Neural cell (in vitro differentiated cells): ENCODE measurements around the gene PES1. TPM values are rescaled to one million over a fixed set of nuclear protein-coding genes. Genes with fewer than 3 reads are reported as not detected.
"Not testable (repeated sequence)": the region's sequence is repeated elsewhere in the genome, so short reads cannot be mapped to it uniquely, and the experiment has no call there.

Source experiments
- H2AFZ ChIP-seq: fragments of 200-600, 300-800 bp; sonication (generic), shearing (Covaris generic); 2 replicates; pipeline ENCODE4 v1.6.0; 2014; ENCODE audit warnings: low read depth, mild to moderate bottlenecking, antibody characterized with exemption, low read length, moderate library complexity
- H3F3A ChIP-seq: fragments of 200-600 bp; shearing (Covaris generic); 2 replicates; pipeline ENCODE4 v1.6.1; 2016; ENCODE audit warnings: mild to moderate bottlenecking, moderate library complexity, mixed read lengths, antibody characterized with exemption, low read length; ENCODE audit not compliant: insufficient read depth, poor library complexity, severe bottlenecking
- H3K27ac ChIP-seq: fragments of 200-600, 300-800 bp; sonication (generic), shearing (Covaris generic); 2 replicates; pipeline ENCODE4 v1.5.1; 2014; ENCODE audit warnings: mild to moderate bottlenecking, low read length, moderate library complexity
- H3K27me3 ChIP-seq: fragments of 300-800, 200-600 bp; sonication (generic), shearing (Covaris generic); 2 replicates; pipeline ENCODE4 v1.6.0; 2014; ENCODE audit warnings: mild to moderate bottlenecking, low read depth, low read length, moderate library complexity; ENCODE audit not compliant: insufficient read depth
- H3K36me3 ChIP-seq: fragments of 300-800, 200-600 bp; sonication (generic), shearing (Covaris generic); 2 replicates; pipeline ENCODE4 v1.5.1; 2014; ENCODE audit warnings: mild to moderate bottlenecking, antibody characterized with exemption, low read length, moderate library complexity; ENCODE audit not compliant: insufficient read depth
- H3K4me2 ChIP-seq: fragments of 300-800, 200-600 bp; sonication (generic), shearing (Covaris generic); 2 replicates; pipeline ENCODE4 v1.6.0; 2014; ENCODE audit warnings: mild to moderate bottlenecking, low read length
- H3K4me3 ChIP-seq: fragments of 300-800, 200-600 bp; sonication (generic), shearing (Covaris generic); 2 replicates; pipeline ENCODE4 v1.5.1; 2014; ENCODE audit warnings: mild to moderate bottlenecking, low read length, moderate library complexity
- H3K79me2 ChIP-seq: fragments of 200-600 bp; shearing (Covaris generic); replicated peaks from 2 replicates; pipeline ENCODE4 v1.6.0; 2014; ENCODE audit warnings: mild to moderate bottlenecking, low read length, moderate library complexity; ENCODE audit not compliant: insufficient read depth
- H3K9ac ChIP-seq: fragments of 300-800, 200-600 bp; sonication (generic), shearing (Covaris generic); 2 replicates; pipeline ENCODE4 v1.6.1; 2016; ENCODE audit warnings: mild to moderate bottlenecking, low read length, mixed read lengths
- H3K9me2 ChIP-seq: fragments of 200-600 bp; shearing (Covaris generic); 2 replicates; pipeline ENCODE4 v1.6.1; 2016; ENCODE audit warnings: mild to moderate bottlenecking, low read length, mixed read lengths; ENCODE audit not compliant: insufficient read depth
- H3K9me3 ChIP-seq: fragments of 200-600, 300-800 bp; sonication (generic), shearing (Covaris generic); 2 replicates; pipeline ENCODE4 v1.6.1; 2016; ENCODE audit warnings: mild to moderate bottlenecking, mixed run types, low read length, moderate library complexity, mixed read lengths
- H4K20me1 ChIP-seq: fragments of 200-600 bp; shearing (Covaris generic); 2 replicates; pipeline ENCODE4 v1.6.1; 2016; ENCODE audit warnings: mild to moderate bottlenecking, mixed run types; ENCODE audit not compliant: insufficient read depth
- EP300 ChIP-seq: fragments of 450-650 bp; conservative IDR thresholded peaks from 2 replicates; pipeline ENCODE4 v1.6.1; 2014; ENCODE audit warnings: antibody characterized with exemption, mild to moderate bottlenecking, moderate library complexity; ENCODE audit not compliant: poor library complexity, severe bottlenecking
- EZH2 ChIP-seq: fragments of 200-600, 300-800 bp; shearing (Covaris generic), sonication (generic); IDR thresholded peaks from 2 replicates; pipeline ENCODE4 v1.6.1; 2014; ENCODE audit warnings: antibody characterized with exemption, low read length, borderline replicate concordance, mild to moderate bottlenecking; ENCODE audit not compliant: insufficient read depth, poor library complexity, severe bottlenecking
- MXI1 ChIP-seq: fragments of 450-650 bp; conservative IDR thresholded peaks from 2 replicates; pipeline ENCODE4 v1.6.1; 2014; ENCODE audit warnings: antibody characterized with exemption, mild to moderate bottlenecking; ENCODE audit not compliant: poor library complexity, severe bottlenecking
- POLR2AphosphoS5 ChIP-seq: IDR thresholded peaks from 2 replicates; pipeline ENCODE4 v1.6.1; 2012
- RAD21 ChIP-seq: fragments of 450-650 bp; conservative IDR thresholded peaks from 2 replicates; pipeline ENCODE4 v1.6.1; 2014; ENCODE audit warnings: antibody characterized with exemption, mild to moderate bottlenecking, moderate library complexity
- SMC3 ChIP-seq: fragments of 450-650 bp; conservative IDR thresholded peaks from 2 replicates; pipeline ENCODE4 v1.6.1; 2014; ENCODE audit warnings: antibody characterized with exemption, mild to moderate bottlenecking, moderate library complexity; ENCODE audit not compliant: poor library complexity
- TAF1 ChIP-seq: IDR thresholded peaks from 2 replicates; pipeline ENCODE4 v1.6.1; 2012; ENCODE audit warnings: low read depth
- polyA plus RNA-seq: library from polyadenylated mRNA; depleted of rRNA; stranded (reverse); fragments of >200 nt; gene quantifications from 2 replicates; pipeline ENCODE4 v1.2.3, GENCODE V29; 2014
- TF ChIP-seq, protein P1 (sequence below): fragments of 450-650 bp; IDR thresholded peaks from 2 replicates; pipeline ENCODE4 v1.5.1; 2014; ENCODE audit warnings: antibody characterized with exemption, mild to moderate bottlenecking, moderate library complexity; ENCODE audit not compliant: poor library complexity, severe bottlenecking
- TF ChIP-seq, protein P2 (sequence below): IDR thresholded peaks from 2 replicates; pipeline ENCODE4 v1.6.1; 2012; ENCODE audit warnings: borderline replicate concordance

PES1 gene
- polyA plus RNA-seq, 1 donor from 2014 or later = 44.1 TPM

DNA sequence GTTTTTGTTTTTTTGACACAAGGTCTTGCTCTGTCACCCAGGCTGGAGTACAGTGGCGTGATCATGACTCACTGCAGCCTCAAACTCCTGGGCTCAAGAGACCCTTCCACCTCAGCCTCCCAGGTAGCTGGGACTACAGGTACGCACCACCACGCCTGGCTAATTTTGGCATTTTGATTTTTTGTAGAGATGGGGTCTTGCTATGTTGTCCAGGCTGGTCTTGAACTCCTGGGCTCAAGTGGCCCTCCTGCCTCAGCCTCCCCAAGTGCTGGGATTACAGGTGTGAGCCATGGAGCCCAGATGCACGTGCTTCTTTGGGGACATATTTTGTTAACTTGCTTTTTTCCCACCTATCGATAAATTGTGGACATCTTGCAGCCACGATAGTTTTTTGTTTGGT, 24.4 kb downstream of the PES1 start:
- not testable (repeated sequence) for H3K9me3 ChIP-seq, H3K4me2 ChIP-seq, H3K27ac ChIP-seq, H3K27me3 ChIP-seq, H2AFZ ChIP-seq, H4K20me1 ChIP-seq, H3K36me3 ChIP-seq, H3K9ac ChIP-seq, H3K4me3 ChIP-seq, H3F3A ChIP-seq, H3K79me2 ChIP-seq, H3K9me2 ChIP-seq

DNA sequence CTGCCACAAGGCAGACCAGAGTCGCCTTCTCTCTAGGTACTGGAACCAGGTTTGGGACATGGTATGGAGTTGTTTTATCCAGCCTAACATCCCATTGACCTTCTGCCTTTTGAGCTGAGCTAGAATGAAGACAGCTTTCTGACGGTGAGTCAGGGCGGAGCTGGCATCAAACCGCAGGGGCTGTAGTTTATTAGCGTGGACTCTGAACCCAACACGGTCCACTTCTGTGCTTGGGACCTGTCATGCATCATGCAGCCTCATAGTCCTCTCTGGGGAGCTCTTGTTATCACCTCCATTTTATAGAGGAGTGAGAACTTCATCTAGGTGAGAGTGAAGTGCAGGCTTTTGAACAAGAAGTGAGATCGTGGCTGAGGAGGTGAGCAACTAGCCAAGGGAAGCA, 25.6 kb downstream of the PES1 start:
- Histone ChIP-seq H3K27ac (no peak overlapping the region), H3K9me2 (no peaks in the 10 kb centered on the region), H3F3A (no peaks in the 10 kb centered on the region), H4K20me1 (no peaks in the 10 kb centered on the region), H3K27me3 (no peaks in the 10 kb centered on the region), H3K4me3 (no peak overlapping the region), H3K79me2 (no peaks in the 10 kb centered on the region), H3K36me3 (no peaks in the 10 kb centered on the region), H3K9ac (no peak overlapping the region), H3K4me2 (no peak overlapping the region), H3K9me3 (no peaks in the 10 kb centered on the region), H2AFZ (no peak overlapping the region)
- TF ChIP-seq EP300 (no peak), SMC3 (no peak), TAF1 (no peak), RAD21 (no peak), EZH2 (no peak), POLR2AphosphoS5 (no peak), MXI1 (no peak)
- TF ChIP-seq, protein P1, sequence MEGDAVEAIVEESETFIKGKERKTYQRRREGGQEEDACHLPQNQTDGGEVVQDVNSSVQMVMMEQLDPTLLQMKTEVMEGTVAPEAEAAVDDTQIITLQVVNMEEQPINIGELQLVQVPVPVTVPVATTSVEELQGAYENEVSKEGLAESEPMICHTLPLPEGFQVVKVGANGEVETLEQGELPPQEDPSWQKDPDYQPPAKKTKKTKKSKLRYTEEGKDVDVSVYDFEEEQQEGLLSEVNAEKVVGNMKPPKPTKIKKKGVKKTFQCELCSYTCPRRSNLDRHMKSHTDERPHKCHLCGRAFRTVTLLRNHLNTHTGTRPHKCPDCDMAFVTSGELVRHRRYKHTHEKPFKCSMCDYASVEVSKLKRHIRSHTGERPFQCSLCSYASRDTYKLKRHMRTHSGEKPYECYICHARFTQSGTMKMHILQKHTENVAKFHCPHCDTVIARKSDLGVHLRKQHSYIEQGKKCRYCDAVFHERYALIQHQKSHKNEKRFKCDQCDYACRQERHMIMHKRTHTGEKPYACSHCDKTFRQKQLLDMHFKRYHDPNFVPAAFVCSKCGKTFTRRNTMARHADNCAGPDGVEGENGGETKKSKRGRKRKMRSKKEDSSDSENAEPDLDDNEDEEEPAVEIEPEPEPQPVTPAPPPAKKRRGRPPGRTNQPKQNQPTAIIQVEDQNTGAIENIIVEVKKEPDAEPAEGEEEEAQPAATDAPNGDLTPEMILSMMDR = no peak
- TF ChIP-seq, protein P2, sequence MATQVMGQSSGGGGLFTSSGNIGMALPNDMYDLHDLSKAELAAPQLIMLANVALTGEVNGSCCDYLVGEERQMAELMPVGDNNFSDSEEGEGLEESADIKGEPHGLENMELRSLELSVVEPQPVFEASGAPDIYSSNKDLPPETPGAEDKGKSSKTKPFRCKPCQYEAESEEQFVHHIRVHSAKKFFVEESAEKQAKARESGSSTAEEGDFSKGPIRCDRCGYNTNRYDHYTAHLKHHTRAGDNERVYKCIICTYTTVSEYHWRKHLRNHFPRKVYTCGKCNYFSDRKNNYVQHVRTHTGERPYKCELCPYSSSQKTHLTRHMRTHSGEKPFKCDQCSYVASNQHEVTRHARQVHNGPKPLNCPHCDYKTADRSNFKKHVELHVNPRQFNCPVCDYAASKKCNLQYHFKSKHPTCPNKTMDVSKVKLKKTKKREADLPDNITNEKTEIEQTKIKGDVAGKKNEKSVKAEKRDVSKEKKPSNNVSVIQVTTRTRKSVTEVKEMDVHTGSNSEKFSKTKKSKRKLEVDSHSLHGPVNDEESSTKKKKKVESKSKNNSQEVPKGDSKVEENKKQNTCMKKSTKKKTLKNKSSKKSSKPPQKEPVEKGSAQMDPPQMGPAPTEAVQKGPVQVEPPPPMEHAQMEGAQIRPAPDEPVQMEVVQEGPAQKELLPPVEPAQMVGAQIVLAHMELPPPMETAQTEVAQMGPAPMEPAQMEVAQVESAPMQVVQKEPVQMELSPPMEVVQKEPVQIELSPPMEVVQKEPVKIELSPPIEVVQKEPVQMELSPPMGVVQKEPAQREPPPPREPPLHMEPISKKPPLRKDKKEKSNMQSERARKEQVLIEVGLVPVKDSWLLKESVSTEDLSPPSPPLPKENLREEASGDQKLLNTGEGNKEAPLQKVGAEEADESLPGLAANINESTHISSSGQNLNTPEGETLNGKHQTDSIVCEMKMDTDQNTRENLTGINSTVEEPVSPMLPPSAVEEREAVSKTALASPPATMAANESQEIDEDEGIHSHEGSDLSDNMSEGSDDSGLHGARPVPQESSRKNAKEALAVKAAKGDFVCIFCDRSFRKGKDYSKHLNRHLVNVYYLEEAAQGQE = no peak

DNA sequence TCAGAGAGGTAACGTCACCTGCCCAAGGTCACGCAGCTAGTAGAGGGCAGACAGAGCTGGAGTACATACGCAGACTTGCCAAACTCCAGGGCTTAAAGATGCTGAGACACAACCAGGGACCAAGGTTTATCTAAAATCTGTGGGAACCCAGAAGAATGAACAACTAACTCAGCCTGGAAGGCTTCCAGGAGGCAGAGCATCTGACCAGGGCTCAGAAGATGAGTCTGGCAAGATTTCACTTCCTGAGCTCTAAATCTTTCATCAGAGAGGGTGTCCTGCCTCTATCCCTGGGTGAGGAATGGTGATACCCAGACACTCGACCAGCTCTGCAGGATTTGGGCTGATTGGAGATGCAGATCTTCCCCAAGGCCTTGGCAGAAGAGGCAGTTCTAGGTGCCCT, 26.4 kb downstream of the PES1 start:
- H3F3A ChIP-seq = no peaks in the 10 kb centered on the region
- H3K4me2 ChIP-seq = no peak overlapping the region
- no peaks in the 10 kb centered on the region for H3K9me2 ChIP-seq
- no peak overlapping the region for H3K27ac ChIP-seq
- no peak overlapping the region for H3K4me3 ChIP-seq
- no peak overlapping the region for H2AFZ ChIP-seq
- H3K79me2 ChIP-seq = no peaks in the 10 kb centered on the region
- H3K9ac ChIP-seq = no peak overlapping the region
- no peaks in the 10 kb centered on the region for H3K27me3 ChIP-seq
- no peak for TF ChIP-seq SMC3
- no peak for TF ChIP-seq EP300
- no peak for TF ChIP-seq RAD21
- TF ChIP-seq TAF1 = no peak
- no peak for TF ChIP-seq EZH2
- no peak for TF ChIP-seq POLR2AphosphoS5
- TF ChIP-seq, protein P1 = no peak
- TF ChIP-seq MXI1 = no peak
- TF ChIP-seq, protein P2 = no peak
- no peaks in the 10 kb centered on the region for H3K36me3 ChIP-seq
- H4K20me1 ChIP-seq = no peaks in the 10 kb centered on the region
- H3K9me3 ChIP-seq = no peaks in the 10 kb centered on the region
